NCI-H2227 treated with DMSO at 0.1 percent for 48 hours (cell line): ENCODE measurements around the gene FARP1.
A peak's percentile ranks its signal among the peaks of the same experiment; 100 is the strongest.
"Not testable (repeated sequence)": the region's sequence is repeated elsewhere in the genome, so short reads cannot be mapped to it uniquely, and the experiment has no call there.

ENCODE experiments used
- DNase-seq: peaks from one replicate; lab custom pipeline; 2025; lab: John Stamatoyannopoulos, UW

FARP1 gene

DNA sequence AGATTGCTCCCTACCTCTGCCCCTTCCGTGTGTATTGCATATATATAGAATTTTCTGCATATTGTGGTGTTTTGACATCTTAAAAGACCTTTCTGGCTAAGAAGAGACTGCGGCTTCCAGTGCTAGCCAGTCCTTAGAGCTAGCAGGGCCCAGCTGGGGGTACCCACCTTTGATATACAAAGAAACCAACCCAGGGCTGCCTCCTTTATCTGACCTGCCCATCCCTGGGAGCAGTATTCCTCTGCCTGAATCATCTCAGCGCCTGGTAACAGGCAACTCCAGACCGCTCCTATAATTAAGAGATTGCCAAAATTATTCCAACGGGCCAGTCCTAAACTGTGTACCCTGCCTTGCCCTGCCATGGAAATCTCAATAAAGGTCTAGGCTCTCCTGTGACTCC, 220.4 kb downstream of the FARP1 start:
- DNase-seq, result no peak

DNA sequence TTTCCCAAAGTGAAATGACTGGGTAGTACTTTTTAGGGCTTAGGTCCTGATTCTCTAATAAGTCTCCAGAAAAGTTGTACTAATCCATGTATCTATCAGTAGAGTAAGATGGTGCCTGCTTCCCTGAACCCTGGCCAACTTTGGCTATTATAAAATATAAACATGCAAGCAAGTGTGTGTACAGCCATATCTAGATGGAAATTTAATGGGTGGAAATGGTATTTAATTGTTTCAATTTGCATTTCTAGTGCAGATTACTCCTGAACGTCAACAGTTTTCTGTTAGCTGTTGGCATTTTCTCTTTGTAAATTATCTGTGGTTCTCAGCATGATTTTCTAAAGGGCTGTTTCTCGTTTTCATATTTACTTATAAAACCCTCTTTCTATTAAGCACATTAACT, 221.3 kb downstream of the FARP1 start:
- DNase-seq, result no peak

DNA sequence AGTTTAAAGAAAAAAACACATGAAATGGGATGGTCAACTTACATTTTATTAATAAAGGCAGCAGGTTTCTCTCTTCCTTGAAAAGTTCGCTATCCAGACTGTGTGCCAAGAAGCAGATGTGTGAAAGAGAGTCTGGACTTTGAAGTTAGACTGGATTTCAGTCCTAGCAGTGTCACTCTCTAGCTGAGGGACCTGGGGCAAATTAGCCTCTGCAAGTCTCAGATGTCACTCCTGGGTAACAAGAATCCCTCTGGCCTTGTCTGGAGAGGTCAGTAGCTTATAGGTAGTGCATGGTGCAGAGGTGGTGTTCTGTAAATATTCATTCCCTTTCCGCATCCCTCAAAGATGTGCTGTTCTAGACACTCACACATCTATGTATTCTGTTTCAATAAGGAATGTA, 221.8 kb downstream of the FARP1 start:
- DNase-seq, result no peak

DNA sequence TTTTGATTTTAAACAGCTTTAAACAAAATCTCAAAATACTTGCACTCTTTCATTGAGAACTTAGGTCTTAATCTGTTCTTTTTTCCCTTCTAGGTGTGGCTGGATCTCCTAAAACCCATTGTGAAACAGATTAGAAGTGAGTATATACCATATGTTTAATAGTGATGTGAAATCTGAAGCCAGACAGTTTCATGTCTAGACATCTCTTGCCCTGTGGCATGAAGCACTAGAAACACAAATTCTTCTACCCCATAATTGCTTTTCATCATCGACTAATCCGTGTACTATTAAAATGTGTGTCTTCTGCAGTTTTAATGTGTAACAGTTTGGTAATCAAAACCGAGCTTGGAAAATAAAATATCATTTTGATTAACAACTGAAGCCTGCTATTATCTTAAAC, 222.4 kb downstream of the FARP1 start:
- DNase-seq, result no peak

DNA sequence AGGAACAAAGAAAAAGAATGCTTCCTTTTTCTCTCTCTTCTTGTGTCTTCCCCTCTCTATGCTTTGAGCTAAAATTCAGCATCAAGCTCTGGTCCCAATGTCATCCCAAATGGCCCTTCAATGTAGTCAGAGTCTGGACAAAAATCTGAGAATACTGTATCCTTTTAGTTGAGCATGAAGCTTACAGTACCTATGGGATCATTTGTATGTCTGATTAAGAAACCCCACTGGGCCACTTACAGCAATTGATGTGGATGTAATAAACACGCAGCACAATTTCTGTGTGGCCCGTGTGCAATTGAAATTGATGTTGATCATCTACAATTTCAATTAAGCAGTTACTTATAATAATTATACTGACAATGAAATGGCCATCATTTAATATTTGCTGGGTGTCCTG, 223.1 kb downstream of the FARP1 start:
- DNase-seq, result no peak

DNA sequence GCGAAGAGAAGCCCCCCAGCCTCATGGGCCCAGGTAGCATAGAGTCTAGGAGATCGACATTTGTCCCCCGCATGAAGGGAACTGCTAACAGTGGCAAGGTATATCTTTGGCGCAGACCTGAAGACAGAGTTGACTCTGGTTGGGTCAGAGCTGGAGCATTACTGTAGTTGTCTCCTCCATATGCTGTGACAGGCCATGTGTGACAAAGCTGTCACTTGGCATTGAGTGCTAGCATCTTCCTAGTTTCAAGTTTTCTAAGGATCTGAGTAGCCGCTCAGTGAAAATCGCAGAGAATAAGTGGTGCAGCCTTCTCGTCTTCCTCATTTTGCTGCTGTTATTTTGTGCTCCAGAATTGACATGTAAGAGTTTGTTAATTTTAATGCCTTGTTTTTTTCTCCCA, 223.5 kb downstream of the FARP1 start:
- no peak for DNase-seq

GRCh38 chr13:98366959-98367358, 224.1 kb downstream of the FARP1 start:
- no peak for DNase-seq

- no peak for DNase-seq
Observed at GRCh38 chr13:98368019-98368418, 225.1 kb downstream of the FARP1 start.

DNA sequence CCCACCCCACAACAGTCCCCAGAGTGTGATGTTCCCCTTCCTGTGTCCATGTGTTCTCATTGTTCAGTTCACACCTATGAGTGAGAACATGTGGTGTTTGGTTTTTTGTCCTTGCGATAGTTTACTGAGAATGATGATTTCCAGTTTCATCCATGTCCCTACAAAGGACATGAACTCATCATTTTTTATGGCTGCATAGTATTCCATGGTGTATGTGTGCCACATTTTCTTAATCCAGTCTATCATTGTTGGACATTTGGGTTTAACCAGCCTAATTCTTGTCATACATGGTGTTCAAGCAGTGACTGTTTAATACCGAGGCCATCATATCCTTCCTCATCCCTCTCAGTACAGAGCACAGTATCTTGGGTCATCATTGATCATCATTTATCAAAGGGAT, 226.6 kb downstream of the FARP1 start:
- DNase-seq, result not testable (repeated sequence)

DNA sequence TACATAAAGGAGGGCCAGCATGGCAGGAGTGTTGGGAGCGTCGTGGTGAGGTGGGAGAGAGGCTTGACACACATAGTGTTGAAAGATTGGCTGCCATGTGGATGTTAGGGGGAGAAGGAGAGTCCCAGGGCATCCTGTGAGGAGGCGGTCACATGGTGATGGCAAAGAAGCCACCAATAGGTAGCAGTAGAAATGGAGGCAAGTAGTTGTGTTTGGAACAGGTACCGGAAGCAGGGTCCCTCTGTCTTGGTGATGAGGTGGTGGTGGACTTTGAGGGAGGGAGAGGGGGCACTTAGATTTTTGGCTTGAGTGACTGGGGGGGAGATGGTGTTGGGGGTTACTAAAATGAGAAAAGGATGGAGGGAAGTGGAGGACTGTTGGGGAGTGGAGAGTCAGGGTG, 227.4 kb downstream of the FARP1 start:
- DNase-seq, result no peak

DNA sequence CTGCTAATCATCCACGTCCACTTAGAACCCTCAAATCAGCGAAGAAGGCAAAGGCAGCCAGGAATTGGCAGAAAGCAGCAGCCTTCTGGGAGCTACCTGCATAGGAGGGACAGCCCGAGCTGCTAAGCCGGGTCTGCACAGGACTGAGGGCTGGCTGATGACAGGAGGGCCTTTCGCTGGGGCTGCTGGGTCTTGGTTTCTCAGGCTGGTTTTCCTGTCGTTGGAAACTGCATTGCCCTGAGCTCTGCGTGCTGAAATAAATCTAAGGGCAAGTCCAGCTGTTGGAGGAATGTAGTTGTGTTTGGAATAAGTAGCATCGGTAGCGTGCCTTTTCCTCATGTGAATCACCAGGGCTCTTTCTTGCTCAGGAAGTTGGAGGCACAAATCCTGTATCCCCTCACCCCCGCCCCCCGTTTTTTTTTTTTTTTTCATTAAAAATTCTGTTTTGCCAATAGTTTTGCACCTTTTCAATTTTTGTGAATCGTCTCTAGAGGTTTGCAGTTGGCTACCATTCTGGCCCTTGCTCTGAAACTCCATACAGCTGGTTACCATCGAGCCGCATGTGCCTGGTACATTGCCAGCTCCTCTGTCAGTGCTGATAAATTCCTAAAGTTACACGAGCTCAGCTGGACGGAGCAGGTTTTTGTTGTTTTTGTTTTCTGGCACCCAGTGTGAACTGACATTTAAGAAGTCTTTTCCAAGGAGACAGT, 228.1 kb downstream of the FARP1 start:
- no peak for DNase-seq

DNA sequence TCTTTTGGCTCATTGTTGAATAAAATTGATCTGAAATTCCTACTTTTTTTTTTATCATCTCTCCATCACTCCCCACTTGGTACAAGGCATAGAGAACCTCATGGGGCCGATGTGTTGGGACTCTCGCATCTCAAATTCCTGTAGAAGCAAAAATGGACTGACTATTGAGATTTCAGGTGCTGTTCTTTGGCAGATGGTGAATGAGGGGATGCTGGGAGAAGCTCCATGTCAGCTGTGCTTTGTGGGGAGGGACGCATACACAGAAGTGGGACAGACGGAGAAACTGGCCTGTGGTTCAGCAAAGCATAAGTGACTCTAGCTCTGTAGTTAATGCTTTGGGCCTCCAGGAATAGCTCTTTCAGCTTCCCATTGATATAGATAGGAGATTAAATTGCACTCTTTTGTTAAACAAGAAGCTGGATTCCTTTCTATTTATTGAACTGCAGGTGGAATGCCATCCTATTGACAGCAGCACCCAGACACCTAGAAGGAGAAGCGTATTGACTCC, 228.7 kb downstream of the FARP1 start:
- DNase-seq, result no peak

DNA sequence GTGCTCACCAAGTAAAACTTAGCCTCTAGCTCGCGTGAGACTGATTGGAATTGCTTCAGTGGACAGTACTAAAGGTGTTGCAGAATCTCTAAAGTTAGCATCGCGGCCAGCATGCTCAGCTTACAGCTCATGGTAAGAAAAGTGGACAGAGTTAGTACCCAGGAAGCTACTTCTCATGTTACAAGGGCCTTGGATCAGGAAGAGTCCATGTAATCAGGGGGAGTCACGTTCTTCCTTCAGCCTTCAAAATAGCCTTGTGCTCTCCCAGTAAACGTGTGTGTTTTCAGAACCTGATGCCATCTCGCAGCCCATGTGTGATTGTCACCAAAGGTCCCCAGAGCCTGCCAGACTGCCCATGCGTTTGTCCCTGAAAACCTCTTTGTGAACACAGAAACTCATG, 230.0 kb downstream of the FARP1 start:
- DNase-seq, result no peak

DNA sequence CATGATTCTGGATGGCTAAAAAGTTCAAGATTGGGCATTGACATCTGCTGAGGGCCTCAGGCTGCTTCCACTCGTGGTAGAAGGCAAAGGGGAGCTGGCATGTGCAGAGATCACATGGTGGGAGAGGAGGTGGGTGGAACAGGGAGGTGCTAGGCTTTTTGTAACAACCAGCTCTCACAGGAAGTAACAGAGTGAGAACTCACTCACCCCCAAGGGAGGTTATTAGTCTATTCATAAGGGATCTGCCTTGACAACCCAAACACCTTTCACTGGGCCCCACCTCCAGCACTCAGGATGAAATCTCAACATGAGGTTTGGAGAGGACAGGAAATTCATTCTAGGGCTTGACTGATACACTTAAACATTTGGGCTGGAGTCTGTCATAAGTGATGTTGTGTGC, 231.9 kb downstream of the FARP1 start:
- no peak for DNase-seq

DNA sequence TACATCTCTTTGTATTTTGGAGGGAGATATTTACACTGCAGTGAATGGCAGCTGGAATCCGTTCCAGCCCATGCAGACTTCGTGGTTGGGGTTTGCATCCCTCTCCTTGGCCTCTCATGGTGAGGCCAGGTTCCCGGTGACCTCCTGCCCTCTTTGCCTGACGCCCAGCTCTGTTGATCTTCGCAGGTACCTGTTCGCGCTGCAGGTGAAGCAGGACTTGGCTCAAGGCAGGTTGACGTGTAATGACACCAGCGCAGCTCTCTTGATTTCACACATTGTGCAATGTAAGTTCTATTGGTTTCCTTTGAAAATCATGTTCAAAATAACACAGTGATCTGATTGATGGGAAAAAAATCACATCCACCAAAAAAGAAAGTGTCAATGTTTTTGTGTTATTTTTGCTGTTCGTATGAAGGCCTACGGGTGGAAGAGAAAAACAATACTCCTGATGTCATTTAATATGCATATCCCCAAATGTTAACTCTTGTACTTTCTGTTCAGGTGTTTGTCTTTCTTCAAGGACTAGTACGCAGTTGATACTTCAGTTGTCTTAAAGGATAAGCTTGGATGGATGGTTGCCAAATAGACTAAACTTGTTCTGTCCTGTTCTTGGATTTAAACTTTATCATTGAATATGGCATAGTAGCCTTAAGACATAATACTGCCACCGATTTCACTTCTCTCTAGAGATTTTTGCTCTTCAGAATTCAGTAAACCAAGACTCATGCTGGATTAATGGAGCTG, 234.9 kb downstream of the FARP1 start:
- DNase-seq, result no peak

- DNase-seq, result no peak
Observed at GRCh38 chr13:98384739-98385138, 241.8 kb downstream of the FARP1 start.

- no peak for DNase-seq
Observed at GRCh38 chr13:98385606-98386005, 242.7 kb downstream of the FARP1 start.

GRCh38 chr13:98386637-98387036, 243.7 kb downstream of the FARP1 start:
- peak; percentile 15 for DNase-seq

- DNase-seq, result no peak
Observed at GRCh38 chr13:98389319-98389718, 246.4 kb downstream of the FARP1 start.

- DNase-seq, result no peak
Observed at GRCh38 chr13:98390086-98390715, 247.3 kb downstream of the FARP1 start.

- DNase-seq, result no peak
Observed at GRCh38 chr13:98393873-98394272, 251.0 kb downstream of the FARP1 start.

GRCh38 chr13:98394820-98395510, 252.1 kb downstream of the FARP1 start:
- no peak for DNase-seq
